ENCODE results near the gene FAS. TPM values are rescaled to one million over a fixed set of nuclear protein-coding genes. Genes with fewer than 3 reads are reported as not detected.

The FAS gene
- total and polyA plus RNA-seq, 2 donors (not counting 1 experiment from before 2014, with no cell fraction given) = 11.5 to 12.4 TPM

GRCh38 chr10:88978463-88978862 lies 12.1 kb upstream of the FAS start:
- DNase-seq (no peak), ATAC-seq (ENCODE audit: low read depth) (no peak)
- Histone ChIP-seq H4K20me1 (ENCODE audit: control insufficient read depth, insufficient read depth, low read length, poor library complexity, severe bottlenecking) (no peaks in the 10 kb centered on the region), H2AFZ (ENCODE audit: insufficient read depth, low read depth, low read length, poor library complexity, severe bottlenecking) (no peak overlapping the region), H3K9me3 (ENCODE audit: control extremely low read depth in 1 of 3, control insufficient read depth in 2 of 3, insufficient read depth in 1 of 3, low read length in 2 of 3) (no peaks in the 10 kb centered on the region), H3K4me3 (ENCODE audit: control extremely low read depth in 1 of 5, extremely low read depth in 1 of 5, insufficient read depth in 1 of 5, low read depth in 2 of 5, low read length in 4 of 5) (no peak overlapping the region), H3K9ac (ENCODE audit: low read length) (no peak overlapping the region), H3K27me3 (replicated peaks in 1 of 4; ENCODE audit: control extremely low read depth in 1 of 4, control insufficient read depth in 3 of 4, insufficient read depth in 4 of 4, low read length in 3 of 4) (no peaks in the 10 kb centered on the region), H3K27ac (ENCODE audit: low read length in 2 of 2) (no peak overlapping the region), H3K4me2 (replicated peaks; ENCODE audit: low read depth, low read length, poor library complexity, severe bottlenecking) (no peak overlapping the region), H3K79me2 (ENCODE audit: control insufficient read depth, insufficient read depth, low read length) (no peaks in the 10 kb centered on the region), H3K36me3 (replicated peaks in 1 of 2; ENCODE audit: control extremely low read depth in 1 of 2, control insufficient read depth in 1 of 2, extremely low read depth in 1 of 2, insufficient read depth in 2 of 2, low read length in 1 of 2) (no peaks in the 10 kb centered on the region), H3K4me1 (ENCODE audit: control insufficient read depth in 2 of 2, insufficient read depth in 2 of 2, low read length in 2 of 2) (peaks cover 8 to 9% of the 10 kb centered on the region in 2 donors)
- H3K4me1 Mint-ChIP-seq = peaks cover 14% of the 10 kb centered on the region
- no peak overlapping the region for H3K27ac Mint-ChIP-seq
- H3K9me3 Mint-ChIP-seq (ENCODE audit: insufficient read depth) = no peaks in the 10 kb centered on the region
- no peaks in the 10 kb centered on the region for H3K27me3 Mint-ChIP-seq
- ChIA-PET POLR2A (no interaction called here), CTCF (interaction anchor here (1.0 to 1.2 kb wide), 2 partner anchors 9 to 46 kb away, joined by 3 read pairs; no protein-coding TSS in a partner anchor)
- intact Hi-C loops (cut with micrococcal nuclease) = no loop called here
- no CpG with 5 or more reads among the region's 2 CpGs for WGBS (ENCODE audit: insufficient coverage)
- H3K4me3 Mint-ChIP-seq = no peak overlapping the region
- no peak for TF ChIP-seq CTCF (IDR thresholded peaks at IDR 0.05)
- no peak for TF ChIP-seq EZH2 (IDR thresholded peaks at IDR 0.05; ENCODE audit: borderline replicate concordance, insufficient read depth, low read depth, low read length, poor library complexity, severe bottlenecking)

GRCh38 chr10:88979153-88979562 lies 11.4 kb upstream of the FAS start:
- Histone ChIP-seq H3K9ac (ENCODE audit: low read length) (no peak overlapping the region), H2AFZ (ENCODE audit: insufficient read depth, low read depth, low read length, poor library complexity, severe bottlenecking) (no peak overlapping the region), H3K27me3 (replicated peaks in 1 of 4; ENCODE audit: control extremely low read depth in 1 of 4, control insufficient read depth in 3 of 4, insufficient read depth in 4 of 4, low read length in 3 of 4) (no peaks in the 10 kb centered on the region), H3K4me3 (ENCODE audit: control extremely low read depth in 1 of 5, extremely low read depth in 1 of 5, insufficient read depth in 1 of 5, low read depth in 2 of 5, low read length in 4 of 5) (no peak overlapping the region), H3K79me2 (ENCODE audit: control insufficient read depth, insufficient read depth, low read length) (no peaks in the 10 kb centered on the region), H3K4me1 (ENCODE audit: control insufficient read depth in 2 of 2, insufficient read depth in 2 of 2, low read length in 2 of 2) (peaks cover 8 to 9% of the 10 kb centered on the region in 2 donors), H3K9me3 (ENCODE audit: control extremely low read depth in 1 of 3, control insufficient read depth in 2 of 3, insufficient read depth in 1 of 3, low read length in 2 of 3) (no peaks in the 10 kb centered on the region), H4K20me1 (ENCODE audit: control insufficient read depth, insufficient read depth, low read length, poor library complexity, severe bottlenecking) (no peaks in the 10 kb centered on the region), H3K27ac (ENCODE audit: low read length in 2 of 2) (no peak overlapping the region), H3K4me2 (replicated peaks; ENCODE audit: low read depth, low read length, poor library complexity, severe bottlenecking) (no peak overlapping the region), H3K36me3 (replicated peaks in 1 of 2; ENCODE audit: control extremely low read depth in 1 of 2, control insufficient read depth in 1 of 2, extremely low read depth in 1 of 2, insufficient read depth in 2 of 2, low read length in 1 of 2) (no peaks in the 10 kb centered on the region)
- H3K9me3 Mint-ChIP-seq (ENCODE audit: insufficient read depth) = no peaks in the 10 kb centered on the region
- intact Hi-C loops (cut with micrococcal nuclease) = no loop called here
- H3K4me3 Mint-ChIP-seq = no peak overlapping the region
- 14% methylated on average over 5 of the region's 5 CpGs for WGBS (ENCODE audit: insufficient coverage)
- POLR2A ChIA-PET = no interaction called here
- H3K27me3 Mint-ChIP-seq = no peaks in the 10 kb centered on the region
- ATAC-seq (ENCODE audit: low read depth) (no peak), DNase-seq (no peak)
- CTCF ChIA-PET = interaction anchor here (1.0 to 2.6 kb wide), 3 partner anchors 8 to 47 kb away, joined by 3 to 6 read pairs (median 3); partner anchors contain the start of gene FAS
- peaks cover 14% of the 10 kb centered on the region for H3K4me1 Mint-ChIP-seq
- H3K27ac Mint-ChIP-seq = no peak overlapping the region
- TF ChIP-seq CTCF (IDR thresholded peaks at IDR 0.05) (no peak), EZH2 (IDR thresholded peaks at IDR 0.05; ENCODE audit: borderline replicate concordance, insufficient read depth, low read depth, low read length, poor library complexity, severe bottlenecking) (no peak)

All from B cell (primary cell).